IPS-20b (cell line): ENCODE results near the gene RILPL1.
"Not testable (repeated sequence)": the region's sequence is repeated elsewhere in the genome, so short reads cannot be mapped to it uniquely, and the experiment has no call there.

Experiments used
- H3K27ac ChIP-seq: one replicate; pipeline ENCODE4 v1.5.1; 2013; ENCODE audit warnings: low read length
- H3K27me3 ChIP-seq: 2 replicates; pipeline ENCODE4 v1.6.1; 2013; ENCODE audit warnings: mild to moderate bottlenecking, low read length, inconsistent platforms; ENCODE audit not compliant: insufficient read depth
- H3K36me3 ChIP-seq: 2 replicates; pipeline ENCODE4 v1.6.1; 2013; ENCODE audit warnings: low read depth, mild to moderate bottlenecking, inconsistent platforms, low read length, moderate library complexity; ENCODE audit not compliant: insufficient read depth
- H3K4me1 ChIP-seq: 2 replicates; pipeline ENCODE4 v1.6.1; 2013; ENCODE audit warnings: mild to moderate bottlenecking, control low read depth, inconsistent platforms, low read length, moderate library complexity; ENCODE audit not compliant: insufficient read depth
- H3K4me3 ChIP-seq: 2 replicates; pipeline ENCODE4 v1.5.1; 2013; ENCODE audit warnings: mild to moderate bottlenecking, low read length, inconsistent platforms
- H3K9ac ChIP-seq: 2 replicates; pipeline ENCODE4 v1.6.1; 2013; ENCODE audit warnings: low read depth, mild to moderate bottlenecking, inconsistent platforms, low read length, moderate library complexity
- H3K9me3 ChIP-seq: 2 replicates; pipeline ENCODE4 v1.6.1; 2013; ENCODE audit warnings: mild to moderate bottlenecking, low read depth, low read length, inconsistent platforms; ENCODE audit not compliant: insufficient read depth

The RILPL1 gene

GRCh38 chr12:123533672-123534643 lies at the start of gene RILPL1:
Gene RILPL1, minus strand, starts transcription at chr12:123533719. Its CDS starts 237 bp downstream, at chr12:123533482.
- H3K9ac ChIP-seq = no peak within 1 kb of the TSS
- no peaks in the 10 kb centered on the region for H3K4me1 ChIP-seq
- peak within 1 kb of the TSS; percentile 73 for H3K4me3 ChIP-seq
- H3K27ac ChIP-seq = no peak within 1 kb of the TSS
- no peaks in the 10 kb centered on the region for H3K9me3 ChIP-seq
- H3K27me3 ChIP-seq = peaks cover 21% of the 10 kb centered on the region
- H3K36me3 ChIP-seq = no peaks in the 10 kb centered on the region

- no peaks in the 10 kb centered on the region for H3K27me3 ChIP-seq
- peaks cover 4% of the 10 kb centered on the region; the same call in 1 of the 2 replicates for H3K4me1 ChIP-seq
- no peak overlapping the region for H3K4me3 ChIP-seq
- no peaks in the 10 kb centered on the region; the same call in 1 of the 2 replicates for H3K9me3 ChIP-seq
- H3K27ac ChIP-seq = no peak overlapping the region
- H3K9ac ChIP-seq = no peak overlapping the region
- H3K36me3 ChIP-seq = no peaks in the 10 kb centered on the region
These were observed 47.3 kb upstream of the RILPL1 start for GRCh38 chr12:123580772-123581171.

- not testable (repeated sequence) for H3K4me3 ChIP-seq, H3K36me3 ChIP-seq, H3K9ac ChIP-seq, H3K27ac ChIP-seq, H3K4me1 ChIP-seq, H3K9me3 ChIP-seq, H3K27me3 ChIP-seq
These were observed 45.3 kb upstream of the RILPL1 start for GRCh38 chr12:123578829-123579228.

GRCh38 chr12:123578243-123578642 lies 44.7 kb upstream of the RILPL1 start:
- Histone ChIP-seq H3K27ac (no peak overlapping the region), H3K36me3 (no peaks in the 10 kb centered on the region), H3K9ac (no peak overlapping the region), H3K4me3 (no peak overlapping the region), H3K4me1 (no peaks in the 10 kb centered on the region), H3K9me3 (no peaks in the 10 kb centered on the region; the same call in 1 of the 2 replicates), H3K27me3 (no peaks in the 10 kb centered on the region)

GRCh38 chr12:123576611-123577010 lies 43.1 kb upstream of the RILPL1 start:
- no peak overlapping the region for H3K27ac ChIP-seq
- H3K9ac ChIP-seq = no peak overlapping the region
- H3K9me3 ChIP-seq = no peaks in the 10 kb centered on the region; the same call in 1 of the 2 replicates
- no peaks in the 10 kb centered on the region for H3K4me1 ChIP-seq
- H3K36me3 ChIP-seq = no peaks in the 10 kb centered on the region
- H3K4me3 ChIP-seq = no peak overlapping the region
- no peaks in the 10 kb centered on the region for H3K27me3 ChIP-seq

- Histone ChIP-seq H3K4me1 (peaks cover 4% of the 10 kb centered on the region; the same call in 1 of the 2 replicates), H3K27ac (no peak overlapping the region), H3K9me3 (no peaks in the 10 kb centered on the region; the same call in 1 of the 2 replicates), H3K27me3 (no peaks in the 10 kb centered on the region), H3K9ac (no peak overlapping the region), H3K4me3 (no peak overlapping the region), H3K36me3 (no peaks in the 10 kb centered on the region)
These were observed 40.4 kb upstream of the RILPL1 start for GRCh38 chr12:123573870-123574269.

GRCh38 chr12:123572391-123572790 lies 38.9 kb upstream of the RILPL1 start:
- no peak overlapping the region for H3K4me3 ChIP-seq

GRCh38 chr12:123571343-123571813 lies 37.9 kb upstream of the RILPL1 start:
- H3K9ac ChIP-seq = no peak overlapping the region
- peaks cover 4% of the 10 kb centered on the region; the same call in 1 of the 2 replicates for H3K4me1 ChIP-seq
- H3K27ac ChIP-seq = no peak overlapping the region
- no peaks in the 10 kb centered on the region for H3K27me3 ChIP-seq
- no peaks in the 10 kb centered on the region for H3K36me3 ChIP-seq
- no peaks in the 10 kb centered on the region; the same call in 1 of the 2 replicates for H3K9me3 ChIP-seq
- peak overlapping the region; percentile 9; the same call in 1 of the 2 replicates for H3K4me3 ChIP-seq

More at GRCh38 chr12:123572391-123572790, 38.9 kb upstream of the RILPL1 start:
- Histone ChIP-seq H3K27me3 (no peaks in the 10 kb centered on the region), H3K9me3 (no peaks in the 10 kb centered on the region; the same call in 1 of the 2 replicates), H3K27ac (no peak overlapping the region), H3K9ac (no peak overlapping the region), H3K4me1 (peaks cover 4% of the 10 kb centered on the region; the same call in 1 of the 2 replicates), H3K36me3 (no peaks in the 10 kb centered on the region)

GRCh38 chr12:123559468-123559867 lies 25.9 kb upstream of the RILPL1 start:
- no peaks in the 10 kb centered on the region for H3K36me3 ChIP-seq
- no peaks in the 10 kb centered on the region for H3K9me3 ChIP-seq
- no peaks in the 10 kb centered on the region for H3K4me1 ChIP-seq
- H3K4me3 ChIP-seq = no peak overlapping the region
- no peak overlapping the region for H3K9ac ChIP-seq
- H3K27ac ChIP-seq = no peak overlapping the region
- H3K27me3 ChIP-seq = no peaks in the 10 kb centered on the region

- not testable (repeated sequence) for H3K9me3 ChIP-seq, H3K27ac ChIP-seq, H3K36me3 ChIP-seq, H3K4me1 ChIP-seq, H3K27me3 ChIP-seq, H3K4me3 ChIP-seq, H3K9ac ChIP-seq
These were observed 25.0 kb upstream of the RILPL1 start for GRCh38 chr12:123558487-123558886.

GRCh38 chr12:123554843-123555242 lies 21.3 kb upstream of the RILPL1 start:
- not testable (repeated sequence) for H3K27me3 ChIP-seq, H3K9me3 ChIP-seq, H3K9ac ChIP-seq, H3K4me3 ChIP-seq, H3K36me3 ChIP-seq, H3K27ac ChIP-seq, H3K4me1 ChIP-seq

- H3K4me1 ChIP-seq, H3K9ac ChIP-seq, H3K36me3 ChIP-seq, H3K27ac ChIP-seq, H3K27me3 ChIP-seq, H3K4me3 ChIP-seq, H3K9me3 ChIP-seq: not testable (repeated sequence)
These were observed 20.6 kb upstream of the RILPL1 start for GRCh38 chr12:123554136-123554535.
